Endometrial microvascular endothelial cells (primary cell): Measurements from ENCODE around the gene HRK. TPM values are rescaled to one million over a fixed set of nuclear protein-coding genes. Genes with fewer than 3 reads are reported as not detected.

Source experiments
- in situ Hi-C: cut with HindIII; loops from 2 replicates; pipeline ENCODE4 v1.10.0; 2017; ENCODE audit warnings: low sequenced_read_pairs, low pct_unique_long_range_greater_than_20kb; ENCODE audit errors: inconsistent ontology term
- total RNA-seq: library from RNA; depleted of rRNA; stranded (reverse); fragments of >200 nt; gene quantifications from one replicate; pipeline ENCODE4 v1.2.3, GENCODE V29; 2015; ENCODE audit errors: inconsistent ontology term

The HRK gene
- total RNA-seq, 1 donor from 2014 or later: 0.09 TPM

GRCh38 chr12:116903818-116904217, 22.6 kb upstream of the HRK start:
- in situ Hi-C loops: no loop called here

GRCh38 chr12:116901612-116902011, 20.4 kb upstream of the HRK start:
- in situ Hi-C loops: no loop called here

- in situ Hi-C loops: no loop called here
These were observed 17.4 kb upstream of the HRK start for GRCh38 chr12:116898669-116899068.

DNA sequence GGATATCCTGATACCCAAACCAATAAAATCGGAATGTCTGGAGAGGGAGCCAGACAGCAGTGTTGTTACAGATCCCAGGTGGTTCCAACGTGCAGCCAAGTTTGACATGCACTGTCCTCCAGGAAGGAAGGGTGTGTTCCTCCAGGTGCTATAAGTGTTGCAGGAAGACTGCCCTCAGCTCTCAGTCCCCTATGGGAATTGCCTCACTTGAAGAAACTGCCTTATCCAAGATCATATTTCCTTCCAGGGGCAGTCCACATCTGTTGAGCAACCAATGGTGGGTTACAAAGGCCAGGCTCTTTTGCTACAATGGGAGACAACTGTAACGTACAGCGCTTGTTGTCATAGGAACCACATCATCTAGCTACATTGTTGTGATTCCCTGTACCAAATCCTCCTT, 16.2 kb upstream of the HRK start:
- in situ Hi-C loops: no loop called here

DNA sequence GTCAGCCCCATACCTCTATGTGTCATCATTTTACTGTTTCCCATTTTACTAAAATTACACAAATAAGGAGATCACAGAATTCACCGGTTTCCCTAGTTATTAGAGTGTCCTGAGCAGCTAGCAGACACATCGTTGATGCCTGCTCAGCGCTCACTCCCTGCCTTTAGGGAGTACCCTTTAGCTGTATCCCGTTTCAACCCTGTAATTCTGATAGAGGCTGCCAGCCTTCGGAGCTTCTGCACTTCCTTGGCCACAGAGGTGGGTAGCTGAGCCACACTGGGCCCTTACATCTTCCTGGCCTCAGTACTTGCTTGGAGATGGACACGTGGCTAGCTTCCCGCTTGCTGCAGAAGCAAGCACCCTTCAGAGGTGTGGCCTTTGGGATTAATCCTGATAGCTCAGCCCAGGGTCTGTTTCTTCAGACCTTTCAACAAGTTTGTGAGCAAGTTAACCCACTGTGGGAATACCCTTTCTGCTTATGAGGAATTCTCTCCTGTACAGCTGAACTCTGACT, 15.2 kb upstream of the HRK start:
- in situ Hi-C loops: no loop called here

DNA sequence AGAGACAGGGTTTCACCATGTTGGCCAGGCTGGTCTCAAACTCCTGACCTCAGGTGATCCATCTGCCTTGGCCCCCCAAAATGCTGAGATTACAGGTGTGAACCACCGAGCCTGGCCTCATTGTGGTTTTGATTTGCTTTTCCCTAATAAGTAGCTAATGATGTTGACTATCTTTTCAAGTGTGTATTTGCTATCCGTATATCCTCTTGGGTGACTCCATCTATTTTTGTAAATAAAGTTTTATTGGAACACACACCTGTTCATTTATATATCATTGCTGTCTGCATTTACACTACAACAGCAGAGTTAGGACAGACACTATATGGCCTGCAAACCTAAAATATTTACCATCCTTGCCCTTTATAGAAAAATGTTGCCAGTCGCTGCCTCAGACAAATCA, 13.7 kb upstream of the HRK start:
- in situ Hi-C loops: no loop called here

DNA sequence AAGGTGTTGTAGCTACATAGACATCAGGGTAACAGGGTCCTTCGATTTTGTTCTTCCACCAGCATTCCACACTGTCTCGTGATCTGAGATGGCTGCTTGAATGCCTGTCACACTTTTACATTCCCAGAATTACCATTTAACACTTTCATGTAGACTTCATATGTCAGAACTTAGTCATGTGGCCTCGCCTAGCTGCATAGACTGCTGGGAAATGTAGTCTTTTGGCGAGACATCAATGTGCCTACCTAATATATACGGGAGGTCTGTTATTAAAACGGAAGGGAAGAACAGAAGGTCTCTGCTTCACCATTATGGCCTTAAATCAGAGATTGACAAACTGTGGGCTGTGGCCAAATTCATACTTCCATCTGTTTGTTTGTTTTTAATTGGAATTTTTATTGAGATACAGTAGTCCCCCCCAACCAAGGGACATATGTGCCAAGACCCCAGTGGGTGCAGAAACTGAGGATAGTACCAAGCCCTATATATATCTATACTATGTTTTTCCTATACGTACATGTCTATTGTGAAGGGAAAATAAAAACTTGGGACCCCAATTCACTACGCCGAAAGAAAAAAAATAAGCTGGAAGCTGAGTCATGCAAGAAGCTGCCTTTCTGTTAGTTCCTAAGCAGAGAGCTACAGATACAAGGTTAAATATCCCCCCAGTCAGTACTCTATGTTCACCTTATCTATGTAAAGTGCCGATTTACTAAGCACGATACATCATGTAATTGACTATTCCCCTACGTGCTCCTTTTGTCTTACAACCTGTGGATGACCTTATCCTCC, 11.3 kb upstream of the HRK start:
- in situ Hi-C loops: no loop called here

- in situ Hi-C loops: no loop called here
These were observed 9.8 kb upstream of the HRK start for GRCh38 chr12:116891019-116891418.

DNA sequence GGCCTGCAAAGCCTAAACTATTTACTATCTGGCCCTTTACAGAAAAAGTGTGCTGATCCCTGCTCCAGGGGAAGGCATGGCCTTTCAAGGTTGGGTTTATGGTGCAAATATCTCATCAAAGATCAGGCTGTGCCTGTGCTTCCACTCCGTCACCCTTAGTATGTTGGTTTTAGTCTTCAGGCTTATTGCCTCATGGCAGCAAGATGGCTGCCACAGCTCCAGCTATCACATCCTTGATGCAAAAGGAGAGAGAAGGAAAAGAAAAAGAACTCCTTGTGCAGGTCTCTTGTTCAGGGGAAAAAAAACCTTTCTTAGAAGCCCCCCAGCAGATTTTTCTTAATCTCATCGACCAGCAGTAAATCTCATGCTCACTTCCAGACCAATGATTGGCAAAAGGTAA, 9.1 kb upstream of the HRK start:
- in situ Hi-C loops: no loop called here

GRCh38 chr12:116887897-116888296, 6.7 kb upstream of the HRK start:
- in situ Hi-C loops: no loop called here

DNA sequence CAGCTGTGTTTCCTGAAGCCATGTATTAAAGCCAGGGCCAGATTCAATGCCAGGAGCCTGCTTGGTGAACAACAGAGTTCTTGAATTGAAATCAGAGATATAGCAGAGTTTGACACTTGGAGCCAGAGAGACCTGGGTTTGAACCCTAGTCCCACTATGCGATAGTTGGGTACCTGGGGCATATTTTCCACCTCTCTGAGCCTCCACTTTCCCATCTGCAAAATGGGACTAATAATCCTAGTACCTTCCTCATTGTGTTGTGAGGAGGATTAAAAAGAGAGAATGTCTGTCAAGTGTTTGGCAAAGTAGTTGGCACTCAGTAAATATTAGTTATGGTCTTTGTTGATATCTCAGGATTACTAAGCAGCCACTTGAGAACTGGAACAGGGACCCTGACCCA, 6.0 kb upstream of the HRK start:
- in situ Hi-C loops: no loop called here

DNA sequence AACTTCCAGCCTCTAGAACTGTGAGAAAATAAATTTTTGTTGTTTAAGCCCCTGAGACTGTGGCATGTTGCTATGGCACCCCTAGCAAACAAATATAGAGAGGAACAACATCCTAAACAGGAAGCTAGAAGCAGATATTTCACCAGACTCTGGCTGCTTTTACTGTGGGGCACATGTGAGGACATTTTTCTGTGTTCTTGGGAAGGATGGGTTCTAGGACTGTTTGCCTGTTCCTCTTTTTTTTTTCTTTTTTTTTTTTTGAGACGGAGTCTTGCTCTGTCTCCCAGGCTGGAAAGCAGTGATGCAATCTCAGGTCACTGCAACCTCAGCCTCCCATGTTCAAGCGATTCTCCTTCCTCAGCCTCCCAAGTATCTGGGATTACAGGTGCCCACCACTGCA, 4.2 kb upstream of the HRK start:
- in situ Hi-C loops: no loop called here

DNA sequence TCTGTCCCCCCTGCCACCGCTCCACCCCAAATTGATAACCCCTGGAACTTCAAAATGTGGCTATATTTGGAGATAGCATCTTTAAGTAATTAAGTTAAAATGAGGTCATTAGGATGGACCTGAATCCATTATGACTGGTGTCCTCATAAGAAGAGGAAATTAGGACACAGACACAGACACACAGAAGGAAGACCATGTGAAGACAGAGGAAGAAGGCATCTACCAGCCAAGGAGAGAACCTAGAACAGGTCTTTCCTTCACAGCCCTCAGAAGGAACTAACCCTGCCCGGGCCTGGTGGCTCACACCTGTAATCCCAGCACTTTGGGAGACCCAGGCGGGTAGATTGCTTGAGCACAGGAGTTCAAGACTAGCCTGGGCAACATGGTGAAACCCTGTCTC, 3.6 kb upstream of the HRK start:
- in situ Hi-C loops: no loop called here

DNA sequence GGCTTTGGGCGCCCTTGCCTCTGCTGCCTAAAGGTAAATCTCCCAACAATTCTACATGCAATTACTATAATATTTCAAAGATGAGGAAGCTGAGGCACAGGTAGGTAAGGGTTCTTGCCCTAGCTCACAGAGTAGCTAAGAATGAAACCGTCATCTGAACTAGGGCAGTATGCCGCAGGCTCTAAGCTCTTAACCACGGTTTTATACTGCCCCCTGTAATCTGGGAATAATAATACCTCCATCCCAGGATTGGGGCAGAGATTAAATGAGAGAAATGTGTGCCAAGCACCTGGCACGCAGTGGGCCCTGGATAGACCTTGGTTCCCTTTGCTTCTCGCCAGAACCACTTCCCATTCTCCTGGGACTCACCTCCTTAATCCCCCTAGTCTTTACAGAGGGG, 1.5 kb upstream of the HRK start:
- in situ Hi-C loops: no loop called here

GRCh38 chr12:116881877-116882507, 751 bp upstream of the HRK start:
- in situ Hi-C loops: no loop called here

DNA sequence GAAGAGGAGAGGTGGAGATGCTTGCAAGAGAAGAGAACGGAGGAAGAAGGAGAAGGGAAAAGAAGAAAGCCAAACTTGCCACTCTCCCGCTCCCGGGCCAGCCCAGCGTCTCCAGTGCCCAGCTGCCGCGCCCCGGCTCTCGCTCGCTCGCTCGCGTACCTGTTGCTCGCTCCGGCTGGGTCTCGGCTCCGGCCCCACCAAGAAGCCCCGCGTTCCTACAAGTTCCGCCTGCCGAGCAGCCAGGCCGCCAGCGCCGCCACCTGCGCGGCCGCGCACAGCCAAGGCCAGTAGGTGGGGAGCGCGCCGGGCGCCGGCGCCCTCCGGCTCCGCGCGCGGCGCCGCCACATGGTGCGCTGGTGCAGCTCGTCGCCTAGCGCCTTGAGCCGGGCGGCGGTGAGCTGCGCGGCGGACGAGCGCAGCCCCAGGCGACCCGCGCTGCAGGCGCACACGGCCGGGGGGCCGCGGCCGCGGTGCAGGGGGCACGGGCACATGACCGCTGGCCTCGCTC, 370 bp downstream of the HRK start:
- in situ Hi-C loops: no loop called here

- in situ Hi-C loops: no loop called here
These were observed 926 bp downstream of the HRK start for GRCh38 chr12:116880213-116880816.

DNA sequence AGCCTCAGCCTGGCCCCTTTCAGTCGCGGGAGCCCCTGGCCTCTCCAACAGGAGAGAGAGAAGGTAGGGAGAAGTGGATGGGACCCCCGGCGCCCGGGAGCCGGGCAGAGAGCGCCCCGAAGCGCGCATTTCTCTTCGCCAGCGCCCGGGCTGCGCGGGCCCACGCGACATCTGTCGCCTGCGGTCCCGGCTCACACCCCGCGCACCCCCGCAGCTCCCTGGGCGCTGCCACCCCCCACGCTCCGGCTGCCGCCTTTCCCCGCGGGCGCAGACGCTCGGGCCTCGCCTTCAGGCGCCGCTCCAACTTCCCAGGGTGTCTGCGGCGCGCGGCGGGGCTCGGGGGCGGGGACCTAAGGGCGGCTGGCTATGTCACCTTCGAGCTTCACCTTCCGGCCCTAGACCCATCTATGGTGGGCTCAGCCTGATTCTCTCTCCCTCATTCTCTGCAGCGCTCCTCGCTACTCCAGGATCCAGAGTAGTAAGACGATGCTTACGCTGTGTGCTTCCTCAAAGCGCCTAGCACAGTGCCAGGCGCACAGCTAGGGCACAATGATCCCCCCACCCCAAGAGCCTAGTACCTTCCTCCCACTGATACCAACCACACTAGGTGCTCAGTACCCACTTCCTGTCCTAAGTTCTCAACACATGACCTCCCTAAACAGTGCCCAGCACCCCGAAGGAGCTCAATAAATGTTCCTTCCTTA, 1.6 kb downstream of the HRK start:
- in situ Hi-C loops: no loop called here
